HepG2 (cell line): ENCODE results near the gene CPT1C. TPM values are rescaled to one million over a fixed set of nuclear protein-coding genes. Genes with fewer than 3 reads are reported as not detected.
A peak's percentile ranks its signal among the peaks of the same experiment; 100 is the strongest.

Source experiments
- FOXM1 ChIP-seq: sonication (generic); formaldehyde crosslinking; IDR thresholded peaks from 2 replicates; pipeline ENCODE4 v1.5.0; 2020; ENCODE audit warnings: missing genetic modification reagents
- GZF1 ChIP-seq: sonication (generic); formaldehyde crosslinking; IDR thresholded peaks from 2 replicates; pipeline ENCODE4 v1.5.1; 2020; ENCODE audit warnings: mild to moderate bottlenecking, missing genetic modification reagents
- HCFC1 ChIP-seq: fragments of 150-350 bp; IDR thresholded peaks from 2 replicates; pipeline ENCODE4 v1.6.1; 2014; ENCODE audit warnings: low read depth, low read length
- HDAC2 ChIP-seq: sonication (generic); formaldehyde crosslinking; IDR thresholded peaks from 2 replicates; pipeline ENCODE4 v1.4.0; 2020; ENCODE audit warnings: missing genetic modification reagents
- HNF4A ChIP-seq: sonication (generic); formaldehyde crosslinking; IDR thresholded peaks from 2 replicates; pipeline ENCODE4 v1.4.0; 2020; ENCODE audit warnings: missing genetic modification reagents
- HNRNPL ChIP-seq: fragments of 200-400 bp; formaldehyde crosslinking; IDR thresholded peaks from 2 replicates; pipeline ENCODE4 v1.6.1; 2017; ENCODE audit warnings: mild to moderate bottlenecking, low read depth, low read length
- HOXA3 ChIP-seq: sonication (generic); formaldehyde crosslinking; IDR thresholded peaks from 2 replicates; pipeline ENCODE4 v1.5.0; 2020; ENCODE audit warnings: missing genetic modification reagents
- NFKB2 ChIP-seq: sonication (generic); formaldehyde crosslinking; IDR thresholded peaks from 2 replicates; pipeline ENCODE4 v1.4.0; 2020; ENCODE audit warnings: missing genetic modification reagents, borderline replicate concordance
- RCOR2 ChIP-seq: IDR thresholded peaks from 2 replicates; pipeline ENCODE4 v1.6.1; 2016; ENCODE audit warnings: missing biosample characterization, missing genetic modification reagents
- RXRA ChIP-seq: sonication (generic); formaldehyde crosslinking; IDR thresholded peaks from 2 replicates; pipeline ENCODE4 v1.5.1; 2020; ENCODE audit warnings: missing genetic modification reagents
- SRSF4 ChIP-seq: fragments of 200-400 bp; formaldehyde crosslinking; IDR thresholded peaks from one replicate; pipeline ENCODE4 v1.6.1; 2018; ENCODE audit warnings: mild to moderate bottlenecking, low read depth, low read length, moderate library complexity; ENCODE audit not compliant: poor library complexity, severe bottlenecking
- SRSF9 ChIP-seq: fragments of 200-400 bp; formaldehyde crosslinking; IDR thresholded peaks from 2 replicates; pipeline ENCODE4 v1.6.1; 2018; ENCODE audit warnings: borderline replicate concordance, mild to moderate bottlenecking, low read depth, low read length; ENCODE audit not compliant: insufficient read depth, poor library complexity, severe bottlenecking
- ZNF253 ChIP-seq: sonication (generic); formaldehyde crosslinking; IDR thresholded peaks from 2 replicates; pipeline ENCODE4 v1.8.0; 2022; ENCODE audit warnings: mild to moderate bottlenecking, missing genetic modification reagents, borderline replicate concordance
- ZNF569 ChIP-seq: sonication (generic); formaldehyde crosslinking; IDR thresholded peaks from 2 replicates; pipeline ENCODE4 v1.5.0; 2020; ENCODE audit warnings: mild to moderate bottlenecking, missing genetic modification reagents, moderate library complexity, borderline replicate concordance
- ZNF629 ChIP-seq: sonication (generic); formaldehyde crosslinking; conservative IDR thresholded peaks from 2 replicates; pipeline ENCODE4 v1.5.0; 2020; ENCODE audit warnings: missing genetic modification reagents
- ZNF83 ChIP-seq: sonication (generic); formaldehyde crosslinking; IDR thresholded peaks from 2 replicates; pipeline ENCODE4 v1.4.0; 2020; ENCODE audit warnings: missing genetic modification reagents, mild to moderate bottlenecking, borderline replicate concordance
- ZSCAN25 ChIP-seq: sonication (generic); formaldehyde crosslinking; IDR thresholded peaks from 2 replicates; pipeline ENCODE4 v1.8.0; 2022; ENCODE audit warnings: mild to moderate bottlenecking, missing genetic modification reagents
- polyA plus RNA-seq, 8 experiments: library from polyadenylated mRNA; depleted of rRNA in 3 of 8; stranded (reverse) in 7 of 8; unstranded in 1 of 8; fragments of >200 nt; fragmentation: Illumina TruSeq in 4 of 8; extraction: Trizol in 4 of 8; gene quantifications; 2 replicates each; pipeline versions ENCODE4 v1.2.1 to v1.2.3, GENCODE V29; 2011 to 2016; ENCODE audit warnings: low read depth in 4 of 8, missing spikeins in 1 of 8, mixed read lengths in 1 of 8; ENCODE audit not compliant: insufficient read depth in 1 of 8
- total RNA-seq, 5 experiments: library from RNA; depleted of rRNA; stranded (reverse); fragments of >200 nt; fragmentation: Illumina TruSeq; extraction: Trizol; gene quantifications; 2 replicates each; pipeline ENCODE4 v1.2.3, GENCODE V29; 2016; ENCODE audit warnings: low read depth in 1 of 5
- TF ChIP-seq, protein P1 (sequence below): IDR thresholded peaks from 2 replicates; pipeline ENCODE4 v1.6.1; 2018; ENCODE audit warnings: missing genetic modification reagents, mild to moderate bottlenecking, missing compliant biosample characterization
- TF ChIP-seq, protein P2 (sequence below): IDR thresholded peaks from 2 replicates; pipeline ENCODE4 v1.6.1; 2012; ENCODE audit warnings: low read depth, low read length, improper control_type of control experiment
- TF ChIP-seq, protein P3 (sequence below): sonication (generic); formaldehyde crosslinking; IDR thresholded peaks from 2 replicates; pipeline ENCODE4 v1.4.0; 2020; ENCODE audit warnings: missing genetic modification reagents
- TF ChIP-seq, protein P4 (sequence below): conservative IDR thresholded peaks from 2 replicates; pipeline ENCODE4 v1.6.1; 2018; ENCODE audit warnings: missing genetic modification reagents
- TF ChIP-seq, protein P5 (sequence below): IDR thresholded peaks from 2 replicates; pipeline ENCODE4 v1.6.1; 2016; ENCODE audit warnings: mild to moderate bottlenecking, missing biosample characterization, missing genetic modification reagents
- TF ChIP-seq, protein P6 (sequence below): sonication (generic); formaldehyde crosslinking; IDR thresholded peaks from 2 replicates; pipeline ENCODE4 v1.5.0; 2020; ENCODE audit warnings: mild to moderate bottlenecking, missing genetic modification reagents, moderate library complexity

CPT1C gene
- total and polyA plus RNA-seq, 2 of the 13 experiments (the other 11 are each of a cell fraction or from before 2014, with no cell fraction given) = 0.18 TPM; not detected in 1

DNA sequence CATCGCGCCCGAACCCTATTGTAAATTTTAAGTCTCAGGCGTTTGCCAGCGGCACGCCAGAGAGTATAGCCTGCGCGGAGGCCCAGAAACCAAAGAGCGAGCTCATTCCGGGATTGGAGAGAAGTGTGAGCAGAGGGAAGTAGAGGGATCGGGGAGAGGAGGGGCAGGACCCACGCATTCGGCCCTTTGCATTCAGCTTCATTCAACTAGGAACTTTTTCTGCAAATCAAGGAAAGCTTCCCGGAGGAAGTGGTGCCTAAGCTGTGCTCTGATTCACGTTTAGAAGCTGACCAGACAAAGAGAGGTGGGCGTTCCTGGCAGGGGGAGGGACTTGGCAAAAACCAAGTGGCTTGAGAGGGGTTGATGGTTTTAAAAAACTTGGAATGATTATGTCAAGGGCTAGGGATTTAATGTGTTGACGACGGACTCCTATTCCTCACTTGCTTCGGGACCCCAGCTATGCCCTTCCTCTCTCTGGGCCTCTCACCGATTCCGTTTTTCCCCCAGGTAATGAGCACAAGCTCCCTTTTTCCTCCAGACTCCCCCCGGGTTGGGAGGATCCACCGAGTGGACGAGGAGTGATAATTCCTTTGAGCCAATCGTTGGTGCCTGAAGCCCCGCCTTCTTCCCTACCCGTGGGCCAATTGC lies 14.7 kb upstream of the CPT1C start (continued):
- TF ChIP-seq, protein P1, sequence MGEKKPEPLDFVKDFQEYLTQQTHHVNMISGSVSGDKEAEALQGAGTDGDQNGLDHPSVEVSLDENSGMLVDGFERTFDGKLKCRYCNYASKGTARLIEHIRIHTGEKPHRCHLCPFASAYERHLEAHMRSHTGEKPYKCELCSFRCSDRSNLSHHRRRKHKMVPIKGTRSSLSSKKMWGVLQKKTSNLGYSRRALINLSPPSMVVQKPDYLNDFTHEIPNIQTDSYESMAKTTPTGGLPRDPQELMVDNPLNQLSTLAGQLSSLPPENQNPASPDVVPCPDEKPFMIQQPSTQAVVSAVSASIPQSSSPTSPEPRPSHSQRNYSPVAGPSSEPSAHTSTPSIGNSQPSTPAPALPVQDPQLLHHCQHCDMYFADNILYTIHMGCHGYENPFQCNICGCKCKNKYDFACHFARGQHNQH (CRISPR knock-in tag) = no peak
- TF ChIP-seq ZNF569 (CRISPR knock-in tag) = no peak
- no peak for TF ChIP-seq NFKB2 (CRISPR knock-in tag)
- 0 out of 2 replicates have a peak, but pooled peaks have one; percentile 49 for TF ChIP-seq HDAC2 (CRISPR knock-in tag)
- no peak for TF ChIP-seq FOXM1 (CRISPR knock-in tag)
- TF ChIP-seq GZF1 (CRISPR knock-in tag) = no peak
- TF ChIP-seq, protein P2, sequence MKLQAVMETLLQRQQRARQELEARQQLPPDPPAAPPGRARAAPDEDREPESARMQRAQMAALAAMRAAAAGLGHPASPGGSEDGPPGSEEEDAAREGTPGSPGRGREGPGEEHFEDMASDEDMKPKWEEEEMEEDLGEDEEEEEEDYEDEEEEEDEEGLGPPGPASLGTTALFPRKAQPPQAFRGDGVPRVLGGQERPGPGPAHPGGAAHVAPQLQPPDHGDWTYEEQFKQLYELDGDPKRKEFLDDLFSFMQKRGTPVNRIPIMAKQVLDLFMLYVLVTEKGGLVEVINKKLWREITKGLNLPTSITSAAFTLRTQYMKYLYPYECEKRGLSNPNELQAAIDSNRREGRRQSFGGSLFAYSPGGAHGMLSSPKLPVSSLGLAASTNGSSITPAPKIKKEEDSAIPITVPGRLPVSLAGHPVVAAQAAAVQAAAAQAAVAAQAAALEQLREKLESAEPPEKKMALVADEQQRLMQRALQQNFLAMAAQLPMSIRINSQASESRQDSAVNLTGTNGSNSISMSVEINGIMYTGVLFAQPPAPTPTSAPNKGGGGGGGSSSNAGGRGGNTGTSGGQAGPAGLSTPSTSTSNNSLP = peak; percentile 9; the same call in 1 of the 2 replicates
- TF ChIP-seq SRSF4 = no peak
- TF ChIP-seq ZNF629 = no peak
- TF ChIP-seq, protein P3, sequence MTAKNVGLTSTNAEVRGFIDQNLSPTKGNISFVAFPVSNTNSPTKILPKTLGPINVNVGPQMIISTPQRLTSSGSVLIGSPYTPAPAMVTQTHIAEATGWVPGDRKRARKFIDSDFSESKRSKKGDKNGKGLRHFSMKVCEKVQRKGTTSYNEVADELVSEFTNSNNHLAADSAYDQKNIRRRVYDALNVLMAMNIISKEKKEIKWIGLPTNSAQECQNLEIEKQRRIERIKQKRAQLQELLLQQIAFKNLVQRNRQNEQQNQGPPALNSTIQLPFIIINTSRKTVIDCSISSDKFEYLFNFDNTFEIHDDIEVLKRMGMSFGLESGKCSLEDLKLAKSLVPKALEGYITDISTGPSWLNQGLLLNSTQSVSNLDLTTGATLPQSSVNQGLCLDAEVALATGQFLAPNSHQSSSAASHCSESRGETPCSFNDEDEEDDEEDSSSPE (CRISPR knock-in tag) = no peak
- no peak for TF ChIP-seq HNF4A (CRISPR knock-in tag)
- TF ChIP-seq, protein P4, sequence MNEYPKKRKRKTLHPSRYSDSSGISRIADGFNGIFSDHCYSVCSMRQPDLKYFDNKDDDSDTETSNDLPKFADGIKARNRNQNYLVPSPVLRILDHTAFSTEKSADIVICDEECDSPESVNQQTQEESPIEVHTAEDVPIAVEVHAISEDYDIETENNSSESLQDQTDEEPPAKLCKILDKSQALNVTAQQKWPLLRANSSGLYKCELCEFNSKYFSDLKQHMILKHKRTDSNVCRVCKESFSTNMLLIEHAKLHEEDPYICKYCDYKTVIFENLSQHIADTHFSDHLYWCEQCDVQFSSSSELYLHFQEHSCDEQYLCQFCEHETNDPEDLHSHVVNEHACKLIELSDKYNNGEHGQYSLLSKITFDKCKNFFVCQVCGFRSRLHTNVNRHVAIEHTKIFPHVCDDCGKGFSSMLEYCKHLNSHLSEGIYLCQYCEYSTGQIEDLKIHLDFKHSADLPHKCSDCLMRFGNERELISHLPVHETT = no peak
- no peak for TF ChIP-seq HOXA3 (CRISPR knock-in tag)
- no peak for TF ChIP-seq ZNF83 (CRISPR knock-in tag)
- no peak for TF ChIP-seq ZSCAN25
- TF ChIP-seq HNRNPL = no peak
- TF ChIP-seq, protein P5, sequence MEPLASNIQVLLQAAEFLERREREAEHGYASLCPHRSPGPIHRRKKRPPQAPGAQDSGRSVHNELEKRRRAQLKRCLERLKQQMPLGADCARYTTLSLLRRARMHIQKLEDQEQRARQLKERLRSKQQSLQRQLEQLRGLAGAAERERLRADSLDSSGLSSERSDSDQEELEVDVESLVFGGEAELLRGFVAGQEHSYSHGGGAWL (CRISPR knock-in tag) = no peak
- peak; percentile 82 for TF ChIP-seq RCOR2 (CRISPR knock-in tag)
- no peak for TF ChIP-seq ZNF253
- TF ChIP-seq SRSF9 = no peak
- TF ChIP-seq HCFC1 = 0 out of 2 replicates have a peak, but pooled peaks have one; percentile 7
- no peak for TF ChIP-seq RXRA
- TF ChIP-seq, protein P6, sequence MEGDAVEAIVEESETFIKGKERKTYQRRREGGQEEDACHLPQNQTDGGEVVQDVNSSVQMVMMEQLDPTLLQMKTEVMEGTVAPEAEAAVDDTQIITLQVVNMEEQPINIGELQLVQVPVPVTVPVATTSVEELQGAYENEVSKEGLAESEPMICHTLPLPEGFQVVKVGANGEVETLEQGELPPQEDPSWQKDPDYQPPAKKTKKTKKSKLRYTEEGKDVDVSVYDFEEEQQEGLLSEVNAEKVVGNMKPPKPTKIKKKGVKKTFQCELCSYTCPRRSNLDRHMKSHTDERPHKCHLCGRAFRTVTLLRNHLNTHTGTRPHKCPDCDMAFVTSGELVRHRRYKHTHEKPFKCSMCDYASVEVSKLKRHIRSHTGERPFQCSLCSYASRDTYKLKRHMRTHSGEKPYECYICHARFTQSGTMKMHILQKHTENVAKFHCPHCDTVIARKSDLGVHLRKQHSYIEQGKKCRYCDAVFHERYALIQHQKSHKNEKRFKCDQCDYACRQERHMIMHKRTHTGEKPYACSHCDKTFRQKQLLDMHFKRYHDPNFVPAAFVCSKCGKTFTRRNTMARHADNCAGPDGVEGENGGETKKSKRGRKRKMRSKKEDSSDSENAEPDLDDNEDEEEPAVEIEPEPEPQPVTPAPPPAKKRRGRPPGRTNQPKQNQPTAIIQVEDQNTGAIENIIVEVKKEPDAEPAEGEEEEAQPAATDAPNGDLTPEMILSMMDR (CRISPR knock-in tag) = no peak
